SJSA1 (cell line): ENCODE measurements around the gene XNDC1N. TPM values are rescaled to one million over a fixed set of nuclear protein-coding genes. Genes with fewer than 3 reads are reported as not detected.
"Not testable (repeated sequence)": the region's sequence is repeated elsewhere in the genome, so short reads cannot be mapped to it uniquely, and the experiment has no call there.

Experiments
- DNase-seq, 2 experiments: peaks; one replicate each; pipeline ENCODE4 v3.0.0-alpha.2; 2015 to 2020; ENCODE audit warnings: low spot score in 2 of 2, low read depth in 1 of 2
- H3K27ac ChIP-seq: fragments of 250-450 bp; sonication (Bioruptor Pico); 2 replicates; pipeline ENCODE4 v1.5.1; 2020; ENCODE audit warnings: mild to moderate bottlenecking, moderate library complexity
- H3K27me3 ChIP-seq: fragments of 250-450 bp; sonication (Bioruptor Pico); replicated peaks from 2 replicates; pipeline ENCODE4 v1.5.1; 2020; ENCODE audit warnings: mild to moderate bottlenecking, moderate library complexity
- H3K36me3 ChIP-seq: fragments of 250-450 bp; sonication (Bioruptor Pico); 2 replicates; pipeline ENCODE4 v1.5.1; 2020; ENCODE audit warnings: mild to moderate bottlenecking
- H3K4me1 ChIP-seq: fragments of 250-450 bp; sonication (Bioruptor Pico); replicated peaks from 2 replicates; pipeline ENCODE4 v1.6.1; 2021; ENCODE audit warnings: mild to moderate bottlenecking
- H3K4me3 ChIP-seq: fragments of 250-450 bp; sonication (Bioruptor Pico); 2 replicates; pipeline ENCODE4 v1.5.1; 2020; ENCODE audit warnings: mild to moderate bottlenecking
- H3K9me3 ChIP-seq: fragments of 250-450 bp; sonication (Bioruptor Pico); replicated peaks from 2 replicates; pipeline ENCODE4 v1.5.1; 2020; ENCODE audit warnings: mild to moderate bottlenecking
- total RNA-seq: library from RNA; depleted of rRNA; stranded (reverse); fragments of >200 nt; shearing (Covaris generic); gene quantifications from 2 replicates; pipeline ENCODE4 v1.2.3, GENCODE V29; 2014

Gene XNDC1N
- total RNA-seq, 1 experiment from 2014 or later: 3.2 TPM

- Histone ChIP-seq H3K36me3 (no peaks in the 10 kb centered on the region), H3K27me3 (no peaks in the 10 kb centered on the region), H3K27ac (no peak overlapping the region), H3K4me3 (no peak overlapping the region), H3K9me3 (no peaks in the 10 kb centered on the region), H3K4me1 (no peaks in the 10 kb centered on the region)
- no peak for DNase-seq
These were observed 13.7 kb downstream of the XNDC1N start for GRCh38 chr11:71914617-71915189.

GRCh38 chr11:71913756-71914526 lies 14.5 kb downstream of the XNDC1N start:
- no peaks in the 10 kb centered on the region for H3K4me1 ChIP-seq
- no peaks in the 10 kb centered on the region for H3K9me3 ChIP-seq
- no peaks in the 10 kb centered on the region for H3K27me3 ChIP-seq
- no peak overlapping the region for H3K27ac ChIP-seq
- no peak overlapping the region for H3K4me3 ChIP-seq
- no peak for DNase-seq
- no peaks in the 10 kb centered on the region for H3K36me3 ChIP-seq

- not testable (repeated sequence) for H3K36me3 ChIP-seq, DNase-seq, H3K4me1 ChIP-seq, H3K9me3 ChIP-seq, H3K4me3 ChIP-seq, H3K27me3 ChIP-seq, H3K27ac ChIP-seq
These were observed 16.4 kb downstream of the XNDC1N start for GRCh38 chr11:71911986-71912340.

GRCh38 chr11:71911321-71911985 lies 16.9 kb downstream of the XNDC1N start:
- not testable (repeated sequence) for H3K36me3 ChIP-seq
- peak in 1 of 2 experiments; percentile 50 for DNase-seq

GRCh38 chr11:71910775-71911174 lies 17.6 kb downstream of the XNDC1N start:
- not testable (repeated sequence) for H3K9me3 ChIP-seq, H3K4me3 ChIP-seq, DNase-seq, H3K27me3 ChIP-seq, H3K4me1 ChIP-seq, H3K36me3 ChIP-seq, H3K27ac ChIP-seq

More at GRCh38 chr11:71911321-71911985, 16.9 kb downstream of the XNDC1N start:
- H3K9me3 ChIP-seq, H3K4me3 ChIP-seq, H3K4me1 ChIP-seq, H3K27ac ChIP-seq, H3K27me3 ChIP-seq: not testable (repeated sequence)

- DNase-seq: no peak
- H3K27ac ChIP-seq: no peak overlapping the region
- H3K4me1 ChIP-seq: no peaks in the 10 kb centered on the region
- no peaks in the 10 kb centered on the region for H3K9me3 ChIP-seq
- H3K27me3 ChIP-seq: no peaks in the 10 kb centered on the region
- H3K36me3 ChIP-seq: no peaks in the 10 kb centered on the region
- H3K4me3 ChIP-seq: no peak overlapping the region
These were observed 20.2 kb downstream of the XNDC1N start for GRCh38 chr11:71908218-71908617.

- H3K27me3 ChIP-seq, H3K36me3 ChIP-seq, H3K27ac ChIP-seq, H3K4me3 ChIP-seq, DNase-seq, H3K4me1 ChIP-seq, H3K9me3 ChIP-seq: not testable (repeated sequence)
These were observed 27.3 kb downstream of the XNDC1N start for GRCh38 chr11:71901137-71901536.

- Histone ChIP-seq H3K9me3 (no peaks in the 10 kb centered on the region), H3K36me3 (no peaks in the 10 kb centered on the region), H3K4me1 (no peaks in the 10 kb centered on the region), H3K4me3 (no peak overlapping the region), H3K27me3 (no peaks in the 10 kb centered on the region), H3K27ac (no peak overlapping the region)
- no peak for DNase-seq
These were observed 32.4 kb downstream of the XNDC1N start for GRCh38 chr11:71895961-71896360.

DNA sequence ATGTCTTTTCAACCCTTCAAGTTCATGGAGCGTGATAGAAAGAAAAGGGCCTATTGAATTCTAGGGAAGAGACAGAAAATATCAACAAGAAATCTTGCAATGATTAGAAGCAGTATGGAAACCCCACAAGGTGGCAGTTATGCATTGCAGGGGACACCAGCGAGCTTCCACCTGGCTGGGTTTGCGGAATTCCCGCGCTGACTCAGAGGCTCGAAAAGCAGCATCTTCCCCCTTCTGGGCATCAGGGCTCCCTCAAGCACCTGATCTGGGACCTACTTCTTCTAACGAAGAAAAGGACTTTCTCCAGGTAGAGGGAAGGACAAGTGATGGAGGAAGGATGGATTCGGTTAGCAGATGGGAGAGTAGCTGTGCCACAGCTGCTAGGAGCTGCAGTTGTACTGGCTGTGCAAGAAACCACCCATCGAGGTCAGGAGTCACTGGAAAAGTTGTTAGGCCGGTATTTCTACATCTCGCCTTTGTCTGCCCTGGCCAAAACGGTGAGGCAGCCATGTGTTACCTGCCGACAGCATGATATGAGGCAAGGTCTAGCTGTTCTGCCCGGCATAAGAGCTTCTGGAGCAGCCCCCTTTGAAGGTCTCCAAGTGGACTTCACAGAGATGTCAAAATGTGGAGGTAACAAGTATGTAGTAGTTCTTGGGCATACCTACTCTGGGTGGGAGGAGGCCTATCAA lies 39.1 kb downstream of the XNDC1N start:
- not testable (repeated sequence) for H3K4me1 ChIP-seq, H3K27ac ChIP-seq, H3K9me3 ChIP-seq, DNase-seq, H3K27me3 ChIP-seq, H3K4me3 ChIP-seq, H3K36me3 ChIP-seq

GRCh38 chr11:71888335-71889010 lies 39.9 kb downstream of the XNDC1N start:
- DNase-seq, H3K27me3 ChIP-seq, H3K27ac ChIP-seq, H3K4me1 ChIP-seq, H3K36me3 ChIP-seq, H3K4me3 ChIP-seq, H3K9me3 ChIP-seq: not testable (repeated sequence)

- H3K36me3 ChIP-seq, H3K9me3 ChIP-seq: not testable (repeated sequence)
These were observed 42.6 kb downstream of the XNDC1N start for GRCh38 chr11:71885806-71886205.

More at GRCh38 chr11:71885806-71886205, 42.6 kb downstream of the XNDC1N start:
- not testable (repeated sequence) for H3K27me3 ChIP-seq, DNase-seq, H3K27ac ChIP-seq, H3K4me1 ChIP-seq, H3K4me3 ChIP-seq
